ENCODE measurements around the gene PTPRD.

PTPRD gene

GRCh38 chr9:9133526-9133925 is 1479.3 kb downstream of the PTPRD start:
- TF ChIP-seq, protein P1, sequence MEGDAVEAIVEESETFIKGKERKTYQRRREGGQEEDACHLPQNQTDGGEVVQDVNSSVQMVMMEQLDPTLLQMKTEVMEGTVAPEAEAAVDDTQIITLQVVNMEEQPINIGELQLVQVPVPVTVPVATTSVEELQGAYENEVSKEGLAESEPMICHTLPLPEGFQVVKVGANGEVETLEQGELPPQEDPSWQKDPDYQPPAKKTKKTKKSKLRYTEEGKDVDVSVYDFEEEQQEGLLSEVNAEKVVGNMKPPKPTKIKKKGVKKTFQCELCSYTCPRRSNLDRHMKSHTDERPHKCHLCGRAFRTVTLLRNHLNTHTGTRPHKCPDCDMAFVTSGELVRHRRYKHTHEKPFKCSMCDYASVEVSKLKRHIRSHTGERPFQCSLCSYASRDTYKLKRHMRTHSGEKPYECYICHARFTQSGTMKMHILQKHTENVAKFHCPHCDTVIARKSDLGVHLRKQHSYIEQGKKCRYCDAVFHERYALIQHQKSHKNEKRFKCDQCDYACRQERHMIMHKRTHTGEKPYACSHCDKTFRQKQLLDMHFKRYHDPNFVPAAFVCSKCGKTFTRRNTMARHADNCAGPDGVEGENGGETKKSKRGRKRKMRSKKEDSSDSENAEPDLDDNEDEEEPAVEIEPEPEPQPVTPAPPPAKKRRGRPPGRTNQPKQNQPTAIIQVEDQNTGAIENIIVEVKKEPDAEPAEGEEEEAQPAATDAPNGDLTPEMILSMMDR (IDR thresholded peaks at IDR 0.05; ENCODE audit: low read depth, low read length), result no peak
- H3K4me3 ChIP-seq (ENCODE audit: low read depth, low read length), result no peak overlapping the region

DNA sequence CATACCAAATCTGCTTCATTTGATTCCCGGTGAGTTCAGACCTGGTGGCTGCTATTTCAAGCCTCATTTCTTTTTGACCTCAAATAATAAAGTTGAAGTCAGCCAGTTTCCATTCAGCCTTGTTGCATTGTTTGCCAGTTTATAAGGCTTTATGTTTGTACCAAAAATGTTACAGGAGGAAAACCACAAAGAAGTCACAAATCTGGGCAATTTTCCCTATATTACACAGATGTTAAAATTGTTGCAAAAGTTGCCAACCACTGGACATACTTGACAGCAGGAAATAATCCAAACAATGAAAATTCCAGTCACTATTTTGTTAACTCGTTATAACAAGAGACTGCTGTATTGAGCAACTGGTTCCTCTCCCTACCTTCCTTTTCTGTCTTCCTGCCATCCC is 1488.2 kb downstream of the PTPRD start:
- TF ChIP-seq, protein P1 (IDR thresholded peaks at IDR 0.05; ENCODE audit: low read depth, low read length), result no peak

DNA sequence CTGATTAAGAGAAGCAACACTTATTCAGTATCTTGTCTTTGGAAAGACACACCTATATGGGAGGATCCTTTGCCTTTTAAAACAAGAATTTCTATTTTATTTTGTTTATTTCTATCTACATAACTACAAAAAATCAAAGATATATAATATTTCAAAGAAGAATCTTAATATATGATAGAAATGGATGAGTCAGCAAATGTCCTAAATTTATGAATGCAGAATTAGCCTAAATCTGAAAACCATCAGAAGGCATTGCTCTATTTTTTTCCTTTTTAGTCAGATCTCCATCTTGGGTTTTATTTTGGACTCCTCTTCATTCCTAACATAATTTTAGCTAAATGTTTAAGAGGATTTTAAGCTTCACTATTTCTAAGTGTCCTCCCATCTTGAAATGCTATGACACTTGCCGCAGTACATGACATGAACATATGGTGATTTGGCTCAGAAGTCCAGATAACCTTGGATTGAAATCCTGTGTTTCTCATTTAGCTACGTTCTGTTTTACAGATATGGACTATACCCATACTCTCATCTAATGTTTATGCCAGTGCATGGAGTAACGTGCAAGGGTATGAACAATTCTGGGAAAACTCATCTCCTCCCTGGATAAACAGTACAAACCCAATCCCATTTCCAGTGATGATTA is 1490.4 kb downstream of the PTPRD start:
- TF ChIP-seq, protein P1 (IDR thresholded peaks at IDR 0.05; ENCODE audit: low read depth, low read length), result no peak
- no peak overlapping the region for H3K4me3 ChIP-seq (ENCODE audit: low read depth, low read length)

More for the DNA sequence above, 1488.2 kb downstream of the PTPRD start:
- H3K4me3 ChIP-seq (ENCODE audit: low read depth, low read length), result no peak overlapping the region

DNA sequence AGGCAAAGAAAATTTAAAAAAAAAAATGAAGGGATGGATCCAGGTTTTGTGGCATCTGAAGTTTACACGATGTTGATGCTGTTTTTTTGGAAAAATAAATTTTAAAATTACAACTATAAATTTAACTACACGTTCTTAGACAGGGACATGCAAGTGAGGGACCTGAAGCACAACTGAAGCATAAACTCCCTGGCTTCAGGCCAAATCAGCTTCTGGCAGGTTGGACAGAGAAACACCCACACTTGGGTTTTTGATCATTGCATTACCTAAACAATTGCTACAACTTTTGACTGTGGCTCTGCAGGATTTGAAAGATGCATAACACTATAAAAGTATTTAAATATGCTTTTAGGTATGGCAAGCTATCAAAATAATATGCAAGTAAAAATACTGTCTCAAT is 1494.9 kb downstream of the PTPRD start:
- TF ChIP-seq, protein P1 (IDR thresholded peaks at IDR 0.05; ENCODE audit: low read depth, low read length), result no peak
- H3K4me3 ChIP-seq (ENCODE audit: low read depth, low read length), result no peak overlapping the region

GRCh38 chr9:9112001-9112720 is 1500.6 kb downstream of the PTPRD start:
- TF ChIP-seq, protein P1 (IDR thresholded peaks at IDR 0.05; ENCODE audit: low read depth, low read length), result no peak
- no peak overlapping the region for H3K4me3 ChIP-seq (ENCODE audit: low read depth, low read length)

GRCh38 chr9:9108641-9109040 is 1504.2 kb downstream of the PTPRD start:
- no peak overlapping the region for H3K4me3 ChIP-seq (ENCODE audit: low read depth, low read length)
- TF ChIP-seq, protein P1 (IDR thresholded peaks at IDR 0.05; ENCODE audit: low read depth, low read length), result no peak

DNA sequence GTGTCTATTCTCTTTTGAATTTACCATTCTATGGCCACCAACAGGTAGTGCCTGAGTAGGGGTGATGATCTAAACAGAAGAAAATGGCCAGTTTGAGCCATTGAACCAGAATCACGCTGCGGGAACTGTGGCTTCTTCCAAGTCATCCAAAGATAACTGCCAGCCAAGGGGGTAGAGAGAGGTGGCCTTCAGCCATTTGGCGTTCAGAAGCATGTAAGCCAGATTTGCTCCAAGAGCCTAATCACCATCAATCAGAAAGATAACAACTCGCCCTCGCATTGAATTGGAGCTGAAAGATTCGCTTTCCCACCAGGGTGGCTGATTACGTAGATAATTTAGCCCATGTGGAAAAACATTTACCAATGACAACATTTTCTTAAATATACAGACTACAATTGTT is 1510.5 kb downstream of the PTPRD start:
- TF ChIP-seq, protein P1 (IDR thresholded peaks at IDR 0.05; ENCODE audit: low read depth, low read length), result no peak
- no peak overlapping the region for H3K4me3 ChIP-seq (ENCODE audit: low read depth, low read length)
